OCI-LY7 (cell line): ENCODE measurements around the gene RETREG1. TPM values are rescaled to one million over a fixed set of nuclear protein-coding genes. Genes with fewer than 3 reads are reported as not detected.
A peak's percentile ranks its signal among the peaks of the same experiment; 100 is the strongest.

Experiments used
- BruUV-seq: library from RNA; stranded (reverse); fragments of 400-500 nt; replicated peaks from 2 replicates; lab custom pipeline; 2021; lab: Mats Ljungman, UMichigan
- CTCF ChIA-PET: fragments of 300-600 bp; sonication (Branson Sonifier 250); formaldehyde crosslinking; loops from one replicate; lab custom pipeline; 2022; ENCODE audit warnings: antibody characterized with exemption; ENCODE audit not compliant: unreplicated experiment; lab: Charles Lee
- POLR2A ChIA-PET: fragments of 300-600 bp; sonication (Branson Sonifier 250); formaldehyde crosslinking; loops from one replicate; lab custom pipeline; 2022; ENCODE audit warnings: antibody characterized with exemption; lab: Charles Lee
- DNase-seq: peaks from one replicate; pipeline ENCODE4 v3.0.0-alpha.2; 2015; ENCODE audit warnings: low spot score
- H2AFZ ChIP-seq: fragments of 200-600 bp; sonication (generic), shearing (Covaris generic); 2 replicates; pipeline ENCODE4 v1.6.1; 2014; ENCODE audit warnings: mild to moderate bottlenecking, antibody characterized with exemption, low read length, moderate library complexity
- H3K27ac ChIP-seq: fragments of 200-600 bp; sonication (generic); 2 replicates; pipeline ENCODE4 v1.5.1; 2014; ENCODE audit warnings: mixed run types, low read depth, mild to moderate bottlenecking, moderate library complexity, low read length, inconsistent platforms; ENCODE audit not compliant: poor library complexity, severe bottlenecking
- H3K36me3 ChIP-seq: fragments of 200-600 bp; sonication (generic); 2 replicates; pipeline ENCODE4 v1.6.1; 2014; ENCODE audit warnings: mild to moderate bottlenecking, antibody characterized with exemption, low read length, moderate library complexity, mixed read lengths; ENCODE audit not compliant: insufficient read depth
- H3K4me1 ChIP-seq: fragments of 200-600 bp; sonication (generic); 2 replicates; pipeline ENCODE4 v1.5.1; 2014; ENCODE audit warnings: mild to moderate bottlenecking, low read length; ENCODE audit not compliant: insufficient read depth, poor library complexity, severe bottlenecking
- H3K4me2 ChIP-seq: fragments of 200-600 bp; sonication (generic); 2 replicates; pipeline ENCODE4 v1.6.1; 2014; ENCODE audit warnings: mild to moderate bottlenecking, low read length
- H3K4me3 ChIP-seq: fragments of 200-600 bp; sonication (generic); 2 replicates; pipeline ENCODE4 v1.5.1; 2014; ENCODE audit warnings: mild to moderate bottlenecking, low read depth, low read length; ENCODE audit not compliant: poor library complexity, severe bottlenecking
- H3K79me2 ChIP-seq: fragments of 200-600 bp; sonication (generic); 2 replicates; pipeline ENCODE4 v1.6.1; 2016; ENCODE audit warnings: low read depth, mild to moderate bottlenecking, low read length, moderate library complexity, mixed read lengths; ENCODE audit not compliant: insufficient read depth
- H3K9me2 ChIP-seq: fragments of 200-600 bp; sonication (generic); 2 replicates; pipeline ENCODE4 v1.6.1; 2016; ENCODE audit warnings: mild to moderate bottlenecking, low read length, mixed read lengths; ENCODE audit not compliant: insufficient read depth
- H3K9me3 ChIP-seq: fragments of 200-600 bp; sonication (generic); 2 replicates; pipeline ENCODE4 v1.6.1; 2014; ENCODE audit warnings: mild to moderate bottlenecking, mixed run types, low read length, mixed read lengths
- H4K20me1 ChIP-seq: fragments of 200-600 bp; sonication (generic); 2 replicates; pipeline ENCODE4 v1.6.1; 2014; ENCODE audit warnings: mild to moderate bottlenecking, antibody characterized with exemption, low read length, moderate library complexity, mixed read lengths; ENCODE audit not compliant: insufficient read depth
- CTCF ChIP-seq: fragments of 200-600 bp; sonication (generic); conservative IDR thresholded peaks from 2 replicates; pipeline ENCODE4 v1.5.1; 2014; ENCODE audit warnings: mild to moderate bottlenecking, antibody characterized with exemption, low read length, moderate library complexity, mixed read lengths
- EZH2phosphoT487 ChIP-seq: fragments of 200-600 bp; sonication (generic); IDR thresholded peaks from 2 replicates; pipeline ENCODE4 v1.6.1; 2018; ENCODE audit warnings: low read depth, borderline replicate concordance, mild to moderate bottlenecking, mixed run types, antibody characterized with exemption, low read length, moderate library complexity, mixed read lengths
- intact Hi-C: fragments of 100-400 bp; cut with micrococcal nuclease; formaldehyde crosslinking; loops from one replicate; pipeline ENCODE4 v1.10.0; 2022; ENCODE audit not compliant: unreplicated experiment
- total RNA-seq, 2 experiments: library from RNA; depleted of rRNA in 1 of 2; stranded (reverse); fragments of >200 nt in 1 of 2; shearing (Covaris generic) in 1 of 2; gene quantifications; 2 replicates each; pipeline ENCODE4 v1.2.3, GENCODE V29; 2014 to 2022

The RETREG1 gene
- total RNA-seq, 2 experiments from 2014 or later: 2.4 to 2.6 TPM

GRCh38 chr5:16455668-16456067 lies 161.1 kb downstream of the RETREG1 start:
- POLR2A ChIA-PET: interaction anchor here (0.6 to 1.8 kb wide), 3 partner anchors 8 to 13 kb away, joined by 3 to 5 read pairs (median 4); no protein-coding TSS in a partner anchor
- no peak for TF ChIP-seq CTCF
- TF ChIP-seq EZH2phosphoT487: no peak
- Histone ChIP-seq H3K4me1 (no peaks in the 10 kb centered on the region), H4K20me1 (peaks cover 12% of the 10 kb centered on the region; the same call in 1 of the 2 replicates), H3K79me2 (peaks cover 30% of the 10 kb centered on the region; the same call in 1 of the 2 replicates), H3K9me2 (no peaks in the 10 kb centered on the region), H2AFZ (no peak overlapping the region), H3K36me3 (peaks cover 97% of the 10 kb centered on the region), H3K4me2 (no peak overlapping the region), H3K27ac (no peak overlapping the region), H3K9me3 (no peaks in the 10 kb centered on the region), H3K4me3 (no peak overlapping the region)
- intact Hi-C loops: loop anchor here (1.0 kb wide), 1 partner anchor 295 kb away; no protein-coding TSS in a partner anchor
- DNase-seq: no peak
- CTCF ChIA-PET: interaction anchor here (0.9 kb wide), 1 partner anchor 295 kb away, joined by 3 read pairs; no protein-coding TSS in a partner anchor
- no TSS peak for BruUV-seq

- Histone ChIP-seq H3K4me2 (no peak overlapping the region), H4K20me1 (peaks cover 12% of the 10 kb centered on the region; the same call in 1 of the 2 replicates), H3K36me3 (peaks cover 96% of the 10 kb centered on the region), H3K9me2 (no peaks in the 10 kb centered on the region), H2AFZ (no peak overlapping the region), H3K4me3 (no peak overlapping the region), H3K4me1 (no peaks in the 10 kb centered on the region), H3K9me3 (no peaks in the 10 kb centered on the region), H3K27ac (no peak overlapping the region), H3K79me2 (peaks cover 23% of the 10 kb centered on the region; the same call in 1 of the 2 replicates)
- DNase-seq: no peak
- BruUV-seq: no TSS peak
- intact Hi-C loops: no loop called here
- ChIA-PET POLR2A (interaction anchor here (0.6 to 1.8 kb wide), 4 partner anchors 7 to 1341 kb away, joined by 3 to 5 read pairs (median 4); no protein-coding TSS in a partner anchor), CTCF (no interaction called here)
- TF ChIP-seq EZH2phosphoT487 (no peak), CTCF (no peak)
Measured at GRCh38 chr5:16454686-16455085, 162.1 kb downstream of the RETREG1 start.

GRCh38 chr5:16453609-16454008 lies 163.2 kb downstream of the RETREG1 start:
- Histone ChIP-seq H4K20me1 (peaks cover 12% of the 10 kb centered on the region; the same call in 1 of the 2 replicates), H3K4me1 (no peaks in the 10 kb centered on the region), H3K4me2 (no peak overlapping the region), H3K79me2 (peaks cover 18% of the 10 kb centered on the region; the same call in 1 of the 2 replicates), H3K36me3 (peaks cover 96% of the 10 kb centered on the region), H2AFZ (no peak overlapping the region), H3K4me3 (no peak overlapping the region), H3K27ac (no peak overlapping the region), H3K9me3 (no peaks in the 10 kb centered on the region), H3K9me2 (no peaks in the 10 kb centered on the region)
- TF ChIP-seq EZH2phosphoT487 (no peak), CTCF (0 out of 2 replicates have a peak, but pooled peaks have one; percentile 23)
- no TSS peak for BruUV-seq
- intact Hi-C loops: no loop called here
- ChIA-PET CTCF (no interaction called here), POLR2A (interaction anchor here (1.2 kb wide), 1 partner anchor 11 kb away, joined by 3 read pairs; no protein-coding TSS in a partner anchor)
- no peak for DNase-seq
